Ovary (tissue), 9 donors: Measurements from ENCODE around the gene COL8A1. TPM values are rescaled to one million over a fixed set of nuclear protein-coding genes. Genes with fewer than 3 reads are reported as not detected.
"Not testable (repeated sequence)": the region's sequence is repeated elsewhere in the genome, so short reads cannot be mapped to it uniquely, and the experiment has no call there.

Source experiments
- DNase-seq, 5 donors: peaks; one replicate each; pipeline ENCODE4 v3.0.0-alpha.2; 2019 to 2020
- H3K27ac ChIP-seq, 2 donors: fragments of 200-600 bp; one replicate each; pipeline versions ENCODE4 v1.5.1 to v1.8.0; 2019 to 2022
- H3K27me3 ChIP-seq: fragments of 200-600 bp; one replicate; pipeline ENCODE4 v1.8.0; 2022
- H3K36me3 ChIP-seq: fragments of 200-600 bp; sonication (generic); one replicate; pipeline ENCODE4 v1.5.1; 2019
- H3K4me1 ChIP-seq: one replicate; pipeline ENCODE4 v1.8.1; 2013; ENCODE audit warnings: mild to moderate bottlenecking, moderate library complexity; ENCODE audit not compliant: insufficient read depth
- H3K4me3 ChIP-seq: fragments of 200-600 bp; sonication (generic); one replicate; pipeline ENCODE4 v1.5.1; 2017
- H3K9me3 ChIP-seq, 2 donors: fragments of 200-600 bp in 1 of 2; sonication (generic) in 1 of 2; one replicate each; pipeline versions ENCODE4 v1.5.1 to v1.8.1; 2013 to 2019; ENCODE audit warnings: mild to moderate bottlenecking in 1 of 2, moderate library complexity in 1 of 2
- CTCF ChIP-seq, 3 donors: fragments of 450-650 bp in 2 of 3; fragments of 200-600 bp in 1 of 3; IDR thresholded peaks; one replicate each; pipeline versions ENCODE4 v1.5.1 to v1.8.0; 2016 to 2022; ENCODE audit warnings: antibody characterized with exemption in 3 of 3, mild to moderate bottlenecking in 1 of 3
- EP300 ChIP-seq: sonication (generic); formaldehyde crosslinking; IDR thresholded peaks from one replicate; pipeline ENCODE4 v1.6.1; 2017; ENCODE audit warnings: antibody characterized with exemption
- POLR2A ChIP-seq: fragments of 450-650 bp; IDR thresholded peaks from one replicate; pipeline ENCODE4 v1.6.1; 2017; ENCODE audit warnings: antibody characterized with exemption, mild to moderate bottlenecking, moderate library complexity
- WGBS, 3 donors: extraction: QIAGEN DNeasy Blood & Tissue Kit in 1 of 3; methylation state at CpG; one replicate each; pipeline versions ENCODE4 v1.1.5 to v1.1.7; 2013 to 2017; 5-methylcytosine and 5-hydroxymethylcytosine counted together
- intact Hi-C, 4 donors: fragments of 100-400 bp; cut with DNase I; formaldehyde crosslinking; loops; one replicate each; pipeline versions ENCODE4 v1.11.0 to v1.15.1; 2022 to 2023
- polyA plus RNA-seq, 2 donors: library from polyadenylated mRNA; stranded (reverse); fragments of 200-250 nt in 1 of 2; fragments of 350-450 nt in 1 of 2; fragmentation: Illumina TruSeq in 1 of 2; extraction: RNeasy Lipid Tissue Mini Kit (QIAGEN cat#74804) in 1 of 2; gene quantifications; one replicate each; pipeline ENCODE4 v1.2.3, GENCODE V29; 2013 to 2014
- total RNA-seq, 7 donors: library from RNA; depleted of rRNA in 2 of 7; stranded (reverse); fragments of >200 nt in 2 of 7; fragmentation: NEBNext Ultra II Directional in 3 of 7; extraction: Animal tissue kit (Norgen Biotek cat#: 25700) in 3 of 7; gene quantifications; one replicate each; pipeline versions ENCODE4 v1.1.0 to v1.2.4, GENCODE V29; 2016 to 2023
- donor health status: DM: no; HTN: no; CAD: no; lungs with moderate emphysema.
- donor health status: DM: no; HTN: no; CAD: no.
- donor health status: Bipolar disorder and iron deficiency.
- donor health status: DM: yes; HTN: yes; CAD: no.
- donor health status: DM: no; HTN: no; CAD: no.
- donor health status: DM: yes; HTN: yes; CAD: no.

COL8A1 gene
- total and polyA plus RNA-seq, 9 donors = 2.0 to 37.2 (median 11.9) TPM

- H3K4me3 ChIP-seq = no peak overlapping the region
These were observed 93.1 kb downstream of the COL8A1 start for GRCh38 chr3:99731499-99731898.

DNA sequence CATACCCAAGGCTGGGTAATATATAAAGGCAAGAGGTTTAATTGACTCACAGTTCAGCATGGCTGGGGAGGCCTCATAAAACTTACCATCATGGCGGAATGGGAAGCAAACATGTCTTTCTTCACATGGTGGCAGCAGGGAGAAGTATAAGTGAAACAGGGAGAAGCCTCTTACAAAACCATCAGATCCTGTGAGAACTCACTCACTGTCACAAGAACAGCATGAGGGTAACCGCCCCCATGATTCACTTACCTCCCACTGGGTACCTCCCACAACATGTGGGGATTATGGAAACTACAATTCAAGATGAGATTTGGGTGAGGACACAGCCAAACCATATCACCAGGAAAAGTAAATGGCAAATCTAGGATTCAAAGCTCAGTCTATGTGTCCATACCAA, 102.0 kb downstream of the COL8A1 start:
- H3K4me3 ChIP-seq, H3K4me1 ChIP-seq, H3K27me3 ChIP-seq, intact Hi-C loops, H3K36me3 ChIP-seq, DNase-seq, H3K9me3 ChIP-seq, H3K27ac ChIP-seq: not testable (repeated sequence)
- WGBS, 3 donors = 95 to 100% (median 95%) methylated on average over 2 of the region's 2 CpGs

More at GRCh38 chr3:99731499-99731898, 93.1 kb downstream of the COL8A1 start:
- no peaks in the 10 kb centered on the region for H3K4me1 ChIP-seq
- no peaks in the 10 kb centered on the region for H3K27me3 ChIP-seq
- DNase-seq = no peak
- TF ChIP-seq EP300 (no peak), CTCF (IDR thresholded peaks at IDR 0.05) (no peak), POLR2A (no peak)
- H3K27ac ChIP-seq = no peak overlapping the region
- H3K9me3 ChIP-seq = no peaks in the 10 kb centered on the region
- intact Hi-C loops = no loop called here
- WGBS, 3 donors = 77 to 84% (median 84%) methylated on average over 1 of the region's 1 CpG
- no peaks in the 10 kb centered on the region for H3K36me3 ChIP-seq

DNA sequence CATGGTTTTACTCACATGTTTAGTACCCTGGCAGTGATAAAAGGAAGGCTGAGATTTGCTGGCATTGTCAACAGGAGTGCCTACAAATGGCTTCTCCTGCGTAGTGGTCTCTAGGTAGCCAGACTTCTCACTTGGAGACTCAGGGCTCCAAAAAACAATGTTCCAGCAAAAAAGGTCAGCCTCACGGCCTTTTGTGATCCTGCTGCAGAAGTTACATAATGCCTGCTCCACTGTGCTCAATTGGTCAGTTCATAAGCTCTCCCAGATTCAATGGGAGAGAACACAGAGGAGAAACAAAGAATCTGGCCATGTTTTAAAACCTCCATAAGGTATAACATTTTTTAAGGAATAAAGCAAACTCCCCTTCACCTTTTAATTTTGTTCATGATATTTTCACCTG, 103.2 kb downstream of the COL8A1 start:
- intact Hi-C loops = no loop called here
- Histone ChIP-seq H3K27ac (no peak overlapping the region), H3K9me3 (no peaks in the 10 kb centered on the region), H3K4me3 (no peak overlapping the region), H3K36me3 (no peaks in the 10 kb centered on the region), H3K4me1 (no peaks in the 10 kb centered on the region), H3K27me3 (no peaks in the 10 kb centered on the region)
- DNase-seq = no peak
- TF ChIP-seq POLR2A (no peak), EP300 (no peak), CTCF (IDR thresholded peaks at IDR 0.05) (no peak)
- WGBS, 3 donors = 77 to 85% (median 78%) methylated on average over 2 of the region's 2 CpGs

DNA sequence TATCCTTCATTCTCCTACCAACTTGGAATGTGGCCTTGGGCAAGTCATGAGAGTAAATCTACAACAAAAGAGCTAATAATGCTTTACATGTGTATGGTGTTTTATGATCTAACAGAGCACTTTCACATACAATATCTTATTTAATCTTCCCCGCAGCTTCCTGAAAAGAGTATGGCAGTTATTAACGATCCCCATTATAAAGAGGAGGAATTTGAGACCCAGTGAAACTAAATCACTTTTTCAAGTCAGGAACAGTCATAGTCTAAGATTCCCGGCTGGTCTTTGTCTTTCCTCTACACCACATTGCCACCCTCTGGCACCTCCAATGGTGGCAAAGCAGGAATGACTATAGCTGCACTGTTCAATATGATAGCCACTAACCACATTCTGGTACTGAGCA, 109.5 kb downstream of the COL8A1 start:
- Histone ChIP-seq H3K4me3 (no peak overlapping the region), H3K27ac (no peak overlapping the region), H3K9me3 (no peaks in the 10 kb centered on the region), H3K27me3 (no peaks in the 10 kb centered on the region), H3K36me3 (no peaks in the 10 kb centered on the region), H3K4me1 (no peaks in the 10 kb centered on the region)
- TF ChIP-seq CTCF (IDR thresholded peaks at IDR 0.05) (no peak), EP300 (no peak), POLR2A (no peak)
- no peak for DNase-seq
- intact Hi-C loops = no loop called here
- 42 to 57% (median 50%) methylated on average over 3 of the region's 3 CpGs for WGBS, 3 donors

DNA sequence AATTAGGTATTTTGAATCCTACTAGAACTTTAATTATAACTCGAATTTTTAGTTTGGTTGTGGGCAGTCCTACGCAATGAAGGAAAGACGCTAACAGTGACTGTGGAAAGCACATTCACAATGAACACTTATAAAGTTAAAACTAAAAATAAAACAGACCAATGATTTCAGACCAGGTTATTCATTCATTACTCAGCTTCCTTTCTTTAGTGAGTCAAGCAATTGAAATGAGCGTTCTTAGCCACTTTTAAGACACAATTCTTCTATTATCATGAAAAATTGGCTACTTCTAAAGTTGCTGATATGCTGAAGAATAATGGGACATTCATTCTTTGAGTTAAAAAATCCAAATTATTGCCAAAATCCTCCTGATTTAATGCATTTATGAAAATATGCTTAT, 113.3 kb downstream of the COL8A1 start:
- TF ChIP-seq POLR2A (no peak), EP300 (no peak), CTCF (IDR thresholded peaks at IDR 0.05) (no peak)
- H3K9me3 ChIP-seq = no peaks in the 10 kb centered on the region
- no peaks in the 10 kb centered on the region for H3K36me3 ChIP-seq
- H3K4me3 ChIP-seq = no peak overlapping the region
- WGBS, 3 donors = 38 to 75% (median 60%) methylated on average over 4 of the region's 4 CpGs
- intact Hi-C loops = loop anchor here in 3 of 4 donors (5.0 to 10.0 kb wide), 2 partner anchors 727 to 729 kb away; no protein-coding TSS in a partner anchor
- no peak for DNase-seq
- H3K27ac ChIP-seq = no peak overlapping the region
- H3K27me3 ChIP-seq = no peaks in the 10 kb centered on the region
- peaks cover 2% of the 10 kb centered on the region for H3K4me1 ChIP-seq
